ENCODE measurements around the gene IL17REL. TPM values are rescaled to one million over a fixed set of nuclear protein-coding genes. Genes with fewer than 3 reads are reported as not detected.

IL17REL gene
- total and polyA plus RNA-seq, 2 of the 13 experiments (the other 11 are each of a cell fraction or from before 2014, with no cell fraction given), result not detected

DNA sequence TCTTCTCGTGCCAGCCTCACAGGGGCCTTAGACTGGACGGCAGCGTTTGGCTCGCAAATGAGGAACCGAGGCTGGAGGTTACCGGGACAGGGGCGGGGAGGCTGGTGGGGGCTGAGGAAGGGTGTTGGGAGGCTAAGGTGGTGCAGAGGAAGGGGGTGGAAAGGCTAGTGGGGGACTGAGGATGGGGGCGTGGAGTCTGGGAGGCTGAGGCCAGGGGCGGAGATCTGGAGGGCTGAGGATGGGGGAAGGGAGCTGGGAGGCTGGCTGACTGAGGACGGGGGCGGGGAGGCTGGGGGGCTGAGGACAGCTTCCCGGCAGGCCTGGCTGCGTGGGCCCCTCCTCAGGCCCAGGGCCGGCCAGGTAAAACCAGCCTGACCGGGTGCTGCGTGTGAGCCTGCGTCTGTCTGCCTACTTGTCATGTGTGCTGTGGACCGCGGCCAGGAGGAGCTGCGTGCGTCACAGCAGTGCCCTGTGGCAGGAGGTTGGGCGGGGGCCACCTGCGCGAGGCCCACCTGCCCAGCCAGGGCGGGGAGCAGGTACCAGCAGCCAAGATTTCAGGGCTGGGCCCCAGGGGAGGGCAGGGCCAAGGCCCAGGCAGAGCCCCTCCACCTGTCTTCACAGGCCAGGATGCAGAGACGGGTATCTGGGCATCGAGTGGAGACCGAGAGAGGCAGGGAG is 61.4 kb downstream of the IL17REL start (continued):
- TF ChIP-seq, protein P1, sequence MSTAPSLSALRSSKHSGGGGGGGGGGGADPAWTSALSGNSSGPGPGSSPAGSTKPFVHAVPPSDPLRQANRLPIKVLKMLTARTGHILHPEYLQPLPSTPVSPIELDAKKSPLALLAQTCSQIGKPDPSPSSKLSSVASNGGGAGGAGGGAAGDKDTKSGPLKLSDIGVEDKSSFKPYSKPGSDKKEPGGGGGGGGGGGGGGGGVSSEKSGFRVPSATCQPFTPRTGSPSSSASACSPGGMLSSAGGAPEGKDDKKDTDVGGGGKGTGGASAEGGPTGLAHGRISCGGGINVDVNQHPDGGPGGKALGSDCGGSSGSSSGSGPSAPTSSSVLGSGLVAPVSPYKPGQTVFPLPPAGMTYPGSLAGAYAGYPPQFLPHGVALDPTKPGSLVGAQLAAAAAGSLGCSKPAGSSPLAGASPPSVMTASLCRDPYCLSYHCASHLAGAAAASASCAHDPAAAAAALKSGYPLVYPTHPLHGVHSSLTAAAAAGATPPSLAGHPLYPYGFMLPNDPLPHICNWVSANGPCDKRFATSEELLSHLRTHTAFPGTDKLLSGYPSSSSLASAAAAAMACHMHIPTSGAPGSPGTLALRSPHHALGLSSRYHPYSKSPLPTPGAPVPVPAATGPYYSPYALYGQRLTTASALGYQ (CRISPR knock-in tag; IDR thresholded peaks at IDR 0.05), result no peak
- TF ChIP-seq, protein P2, sequence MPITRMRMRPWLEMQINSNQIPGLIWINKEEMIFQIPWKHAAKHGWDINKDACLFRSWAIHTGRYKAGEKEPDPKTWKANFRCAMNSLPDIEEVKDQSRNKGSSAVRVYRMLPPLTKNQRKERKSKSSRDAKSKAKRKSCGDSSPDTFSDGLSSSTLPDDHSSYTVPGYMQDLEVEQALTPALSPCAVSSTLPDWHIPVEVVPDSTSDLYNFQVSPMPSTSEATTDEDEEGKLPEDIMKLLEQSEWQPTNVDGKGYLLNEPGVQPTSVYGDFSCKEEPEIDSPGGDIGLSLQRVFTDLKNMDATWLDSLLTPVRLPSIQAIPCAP (CRISPR knock-in tag; IDR thresholded peaks at IDR 0.05; ENCODE audit: low read depth), result no peak
- TF ChIP-seq GTF3A (CRISPR knock-in tag; conservative IDR thresholded peaks at IDR 0.05), result no peak
- no peak for TF ChIP-seq ZKSCAN1 (IDR thresholded peaks at IDR 0.05; ENCODE audit: low read length)
- TF ChIP-seq, protein P3, sequence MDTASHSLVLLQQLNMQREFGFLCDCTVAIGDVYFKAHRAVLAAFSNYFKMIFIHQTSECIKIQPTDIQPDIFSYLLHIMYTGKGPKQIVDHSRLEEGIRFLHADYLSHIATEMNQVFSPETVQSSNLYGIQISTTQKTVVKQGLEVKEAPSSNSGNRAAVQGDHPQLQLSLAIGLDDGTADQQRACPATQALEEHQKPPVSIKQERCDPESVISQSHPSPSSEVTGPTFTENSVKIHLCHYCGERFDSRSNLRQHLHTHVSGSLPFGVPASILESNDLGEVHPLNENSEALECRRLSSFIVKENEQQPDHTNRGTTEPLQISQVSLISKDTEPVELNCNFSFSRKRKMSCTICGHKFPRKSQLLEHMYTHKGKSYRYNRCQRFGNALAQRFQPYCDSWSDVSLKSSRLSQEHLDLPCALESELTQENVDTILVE (CRISPR knock-in tag; IDR thresholded peaks at IDR 0.05), result no peak
- TF ChIP-seq, protein P4, sequence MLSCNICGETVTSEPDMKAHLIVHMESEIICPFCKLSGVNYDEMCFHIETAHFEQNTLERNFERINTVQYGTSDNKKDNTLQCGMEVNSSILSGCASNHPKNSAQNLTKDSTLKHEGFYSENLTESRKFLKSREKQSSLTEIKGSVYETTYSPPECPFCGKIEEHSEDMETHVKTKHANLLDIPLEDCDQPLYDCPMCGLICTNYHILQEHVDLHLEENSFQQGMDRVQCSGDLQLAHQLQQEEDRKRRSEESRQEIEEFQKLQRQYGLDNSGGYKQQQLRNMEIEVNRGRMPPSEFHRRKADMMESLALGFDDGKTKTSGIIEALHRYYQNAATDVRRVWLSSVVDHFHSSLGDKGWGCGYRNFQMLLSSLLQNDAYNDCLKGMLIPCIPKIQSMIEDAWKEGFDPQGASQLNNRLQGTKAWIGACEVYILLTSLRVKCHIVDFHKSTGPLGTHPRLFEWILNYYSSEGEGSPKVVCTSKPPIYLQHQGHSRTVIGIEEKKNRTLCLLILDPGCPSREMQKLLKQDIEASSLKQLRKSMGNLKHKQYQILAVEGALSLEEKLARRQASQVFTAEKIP (CRISPR knock-in tag; IDR thresholded peaks at IDR 0.05; ENCODE audit: borderline replicate concordance), result no peak
- TF ChIP-seq HNRNPL (IDR thresholded peaks at IDR 0.05; ENCODE audit: low read depth, low read length), result peak; percentile 76; the same call in 1 of the 2 replicates
- TF ChIP-seq ERF (CRISPR knock-in tag; IDR thresholded peaks at IDR 0.05), result peak; percentile 29; the same call in 1 of the 2 replicates
- no peak for TF ChIP-seq NR2F6 (IDR thresholded peaks at IDR 0.05)
- peak; percentile 16; the same call in 1 of the 2 replicates for TF ChIP-seq NR2F6 (CRISPR knock-in tag; IDR thresholded peaks at IDR 0.05)
- TF ChIP-seq, protein P5, sequence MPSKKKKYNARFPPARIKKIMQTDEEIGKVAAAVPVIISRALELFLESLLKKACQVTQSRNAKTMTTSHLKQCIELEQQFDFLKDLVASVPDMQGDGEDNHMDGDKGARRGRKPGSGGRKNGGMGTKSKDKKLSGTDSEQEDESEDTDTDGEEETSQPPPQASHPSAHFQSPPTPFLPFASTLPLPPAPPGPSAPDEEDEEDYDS (CRISPR knock-in tag; IDR thresholded peaks at IDR 0.05), result peak; percentile 60; the same call in 1 of the 2 replicates
- peak; percentile 67; the same call in 1 of the 2 replicates for TF ChIP-seq REXO4 (CRISPR knock-in tag; IDR thresholded peaks at IDR 0.05; ENCODE audit: borderline replicate concordance)
- TF ChIP-seq FOSL2 (CRISPR knock-in tag; IDR thresholded peaks at IDR 0.05), result no peak
- TF ChIP-seq ZNF451 (CRISPR knock-in tag; IDR thresholded peaks at IDR 0.05), result no peak
- no peak for TF ChIP-seq SOX6 (IDR thresholded peaks at IDR 0.05)
- TF ChIP-seq SOX6 (CRISPR knock-in tag; IDR thresholded peaks at IDR 0.05), result no peak
- TF ChIP-seq, protein P6, sequence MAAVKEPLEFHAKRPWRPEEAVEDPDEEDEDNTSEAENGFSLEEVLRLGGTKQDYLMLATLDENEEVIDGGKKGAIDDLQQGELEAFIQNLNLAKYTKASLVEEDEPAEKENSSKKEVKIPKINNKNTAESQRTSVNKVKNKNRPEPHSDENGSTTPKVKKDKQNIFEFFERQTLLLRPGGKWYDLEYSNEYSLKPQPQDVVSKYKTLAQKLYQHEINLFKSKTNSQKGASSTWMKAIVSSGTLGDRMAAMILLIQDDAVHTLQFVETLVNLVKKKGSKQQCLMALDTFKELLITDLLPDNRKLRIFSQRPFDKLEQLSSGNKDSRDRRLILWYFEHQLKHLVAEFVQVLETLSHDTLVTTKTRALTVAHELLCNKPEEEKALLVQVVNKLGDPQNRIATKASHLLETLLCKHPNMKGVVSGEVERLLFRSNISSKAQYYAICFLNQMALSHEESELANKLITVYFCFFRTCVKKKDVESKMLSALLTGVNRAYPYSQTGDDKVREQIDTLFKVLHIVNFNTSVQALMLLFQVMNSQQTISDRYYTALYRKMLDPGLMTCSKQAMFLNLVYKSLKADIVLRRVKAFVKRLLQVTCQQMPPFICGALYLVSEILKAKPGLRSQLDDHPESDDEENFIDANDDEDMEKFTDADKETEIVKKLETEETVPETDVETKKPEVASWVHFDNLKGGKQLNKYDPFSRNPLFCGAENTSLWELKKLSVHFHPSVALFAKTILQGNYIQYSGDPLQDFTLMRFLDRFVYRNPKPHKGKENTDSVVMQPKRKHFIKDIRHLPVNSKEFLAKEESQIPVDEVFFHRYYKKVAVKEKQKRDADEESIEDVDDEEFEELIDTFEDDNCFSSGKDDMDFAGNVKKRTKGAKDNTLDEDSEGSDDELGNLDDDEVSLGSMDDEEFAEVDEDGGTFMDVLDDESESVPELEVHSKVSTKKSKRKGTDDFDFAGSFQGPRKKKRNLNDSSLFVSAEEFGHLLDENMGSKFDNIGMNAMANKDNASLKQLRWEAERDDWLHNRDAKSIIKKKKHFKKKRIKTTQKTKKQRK (IDR thresholded peaks at IDR 0.05; ENCODE audit: low read length), result no peak
- no peak for TF ChIP-seq TP53 (CRISPR knock-in tag; conservative IDR thresholded peaks at IDR 0.05)
- TF ChIP-seq ZKSCAN5 (CRISPR knock-in tag; IDR thresholded peaks at IDR 0.05), result no peak
- TF ChIP-seq, protein P7, sequence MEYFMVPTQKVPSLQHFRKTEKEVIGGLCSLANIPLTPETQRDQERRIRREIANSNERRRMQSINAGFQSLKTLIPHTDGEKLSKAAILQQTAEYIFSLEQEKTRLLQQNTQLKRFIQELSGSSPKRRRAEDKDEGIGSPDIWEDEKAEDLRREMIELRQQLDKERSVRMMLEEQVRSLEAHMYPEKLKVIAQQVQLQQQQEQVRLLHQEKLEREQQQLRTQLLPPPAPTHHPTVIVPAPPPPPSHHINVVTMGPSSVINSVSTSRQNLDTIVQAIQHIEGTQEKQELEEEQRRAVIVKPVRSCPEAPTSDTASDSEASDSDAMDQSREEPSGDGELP (IDR thresholded peaks at IDR 0.05; ENCODE audit: borderline replicate concordance, low read depth), result peak; percentile 35; the same call in 1 of the 2 replicates
- no peak for TF ChIP-seq GZF1 (CRISPR knock-in tag; IDR thresholded peaks at IDR 0.05)

All from HepG2 (cell line).